ENCODE data around the gene ZP4. TPM values are rescaled to one million over a fixed set of nuclear protein-coding genes. Genes with fewer than 3 reads are reported as not detected.

Gene ZP4
- polyA plus RNA-seq, 1 experiment = not detected

DNA sequence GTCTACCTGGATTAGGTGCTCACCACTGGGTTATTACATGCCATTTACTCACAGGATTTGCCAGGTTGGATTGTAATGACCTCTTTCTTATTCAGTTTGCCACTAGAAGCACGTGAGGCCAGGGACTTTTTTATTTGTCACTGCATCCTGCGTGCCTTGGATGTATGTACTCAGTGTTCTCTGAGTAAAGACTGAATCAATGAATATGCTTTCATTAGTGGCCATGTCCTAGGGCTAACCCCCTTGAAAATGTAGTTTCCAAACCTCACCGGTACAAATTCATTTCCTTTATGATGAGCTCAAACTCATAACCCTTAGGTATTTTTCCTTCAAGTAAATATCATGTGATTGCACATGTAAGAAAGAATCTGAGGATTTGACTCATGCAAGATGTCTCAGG lies 1.3 kb upstream of the ZP4 start:
- Histone ChIP-seq H3K4me3 (ENCODE audit: low read depth, low read length) (no peak overlapping the region), H3K36me3 (ENCODE audit: control insufficient read depth, insufficient read depth, low read length) (no peaks in the 10 kb centered on the region), H3K27me3 (ENCODE audit: control insufficient read depth, insufficient read depth, low read length) (no peaks in the 10 kb centered on the region)
- no peak for DNase-seq (ENCODE audit: low read depth)
- TF ChIP-seq, protein P1, sequence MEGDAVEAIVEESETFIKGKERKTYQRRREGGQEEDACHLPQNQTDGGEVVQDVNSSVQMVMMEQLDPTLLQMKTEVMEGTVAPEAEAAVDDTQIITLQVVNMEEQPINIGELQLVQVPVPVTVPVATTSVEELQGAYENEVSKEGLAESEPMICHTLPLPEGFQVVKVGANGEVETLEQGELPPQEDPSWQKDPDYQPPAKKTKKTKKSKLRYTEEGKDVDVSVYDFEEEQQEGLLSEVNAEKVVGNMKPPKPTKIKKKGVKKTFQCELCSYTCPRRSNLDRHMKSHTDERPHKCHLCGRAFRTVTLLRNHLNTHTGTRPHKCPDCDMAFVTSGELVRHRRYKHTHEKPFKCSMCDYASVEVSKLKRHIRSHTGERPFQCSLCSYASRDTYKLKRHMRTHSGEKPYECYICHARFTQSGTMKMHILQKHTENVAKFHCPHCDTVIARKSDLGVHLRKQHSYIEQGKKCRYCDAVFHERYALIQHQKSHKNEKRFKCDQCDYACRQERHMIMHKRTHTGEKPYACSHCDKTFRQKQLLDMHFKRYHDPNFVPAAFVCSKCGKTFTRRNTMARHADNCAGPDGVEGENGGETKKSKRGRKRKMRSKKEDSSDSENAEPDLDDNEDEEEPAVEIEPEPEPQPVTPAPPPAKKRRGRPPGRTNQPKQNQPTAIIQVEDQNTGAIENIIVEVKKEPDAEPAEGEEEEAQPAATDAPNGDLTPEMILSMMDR (IDR thresholded peaks at IDR 0.05; ENCODE audit: insufficient read depth, low read depth, low read length) = no peak
- ChIA-PET CTCF (interaction anchor here (0.6 kb wide), 1 partner anchor 44 kb away, joined by 3 read pairs; no protein-coding TSS in a partner anchor), POLR2A (no interaction called here)

DNA sequence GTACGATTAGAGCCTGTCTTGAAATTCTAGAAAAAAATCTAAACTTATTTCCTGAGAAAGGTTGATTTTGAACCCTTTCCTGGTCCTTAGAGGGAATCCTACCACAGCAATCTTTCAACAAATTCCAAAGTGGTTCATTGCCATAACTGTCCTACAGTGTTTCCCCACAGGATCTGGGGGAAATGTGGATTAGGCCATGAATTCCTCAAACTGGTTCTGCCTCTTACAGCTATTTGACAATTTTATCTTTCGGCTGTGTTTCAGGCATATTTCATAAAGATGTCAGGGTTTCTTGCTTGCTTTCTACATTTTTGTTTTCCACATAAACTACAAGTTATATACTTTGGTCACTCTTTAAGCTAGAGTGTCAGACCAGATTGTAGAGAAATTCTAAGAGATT lies 544 bp upstream of the ZP4 start:
- CTCF ChIA-PET = no interaction called here

DNA sequence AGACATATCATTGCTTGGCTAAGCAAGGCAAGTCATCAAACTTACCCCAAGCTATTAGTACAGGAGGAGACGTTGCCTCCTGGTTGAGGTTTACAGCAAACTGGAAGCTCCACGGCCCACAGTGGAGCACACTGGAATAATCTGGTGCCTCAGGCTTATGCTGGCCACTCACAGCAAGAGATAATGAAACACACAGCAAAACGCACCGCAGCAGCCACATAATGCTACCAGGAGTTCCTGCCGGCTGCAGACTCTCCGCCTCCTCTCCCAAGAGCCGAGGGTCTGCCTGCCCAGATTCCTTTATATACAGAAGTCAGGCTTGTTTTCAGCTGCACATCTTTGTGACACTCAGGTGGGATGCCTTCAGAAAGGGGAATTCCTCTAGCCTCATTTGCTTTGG lies 306 bp downstream of the ZP4 start:
- Histone ChIP-seq H3K36me3 (ENCODE audit: control insufficient read depth, insufficient read depth, low read length) (no peaks in the 10 kb centered on the region), H3K27me3 (ENCODE audit: control insufficient read depth, insufficient read depth, low read length) (no peaks in the 10 kb centered on the region), H3K4me3 (ENCODE audit: low read depth, low read length) (no peak overlapping the region)
- ChIA-PET POLR2A (no interaction called here), CTCF (no interaction called here)
- no peak for DNase-seq (ENCODE audit: low read depth)
- TF ChIP-seq, protein P1 (IDR thresholded peaks at IDR 0.05; ENCODE audit: insufficient read depth, low read depth, low read length) = no peak

More for the DNA sequence above, 544 bp upstream of the ZP4 start:
- POLR2A ChIA-PET = no interaction called here
- TF ChIP-seq, protein P1 (IDR thresholded peaks at IDR 0.05; ENCODE audit: insufficient read depth, low read depth, low read length) = no peak
- Histone ChIP-seq H3K27me3 (ENCODE audit: control insufficient read depth, insufficient read depth, low read length) (no peaks in the 10 kb centered on the region), H3K36me3 (ENCODE audit: control insufficient read depth, insufficient read depth, low read length) (no peaks in the 10 kb centered on the region), H3K4me3 (ENCODE audit: low read depth, low read length) (no peak overlapping the region)
- DNase-seq (ENCODE audit: low read depth) = no peak

DNA sequence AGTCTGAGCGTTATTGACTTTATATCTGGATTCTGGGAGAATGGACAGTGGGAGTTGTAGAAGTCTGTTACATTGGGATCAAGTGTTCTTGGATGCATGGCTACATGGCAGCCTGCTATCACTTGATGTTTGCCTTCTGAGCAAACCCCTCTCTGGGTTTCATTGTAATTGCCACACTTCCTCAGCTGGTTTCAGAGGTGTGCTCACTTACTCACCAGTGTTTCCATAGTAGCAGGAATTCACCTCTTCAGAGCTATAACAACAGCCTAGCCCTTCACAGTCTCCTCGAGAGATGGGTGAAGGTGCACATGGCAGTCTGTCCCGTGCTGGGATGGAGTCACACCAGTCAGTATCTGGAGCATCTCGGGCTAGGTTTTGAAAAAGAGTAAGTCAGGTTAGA lies 2.6 kb downstream of the ZP4 start:
- POLR2A ChIA-PET = no interaction called here
- TF ChIP-seq, protein P1 (IDR thresholded peaks at IDR 0.05; ENCODE audit: insufficient read depth, low read depth, low read length) = no peak
- CTCF ChIA-PET = no interaction called here
- H3K27me3 ChIP-seq (ENCODE audit: control insufficient read depth, insufficient read depth, low read length) = no peaks in the 10 kb centered on the region
- no peaks in the 10 kb centered on the region for H3K36me3 ChIP-seq (ENCODE audit: control insufficient read depth, insufficient read depth, low read length)
- DNase-seq (ENCODE audit: low read depth) = no peak
- no peak overlapping the region for H3K4me3 ChIP-seq (ENCODE audit: low read depth, low read length)

DNA sequence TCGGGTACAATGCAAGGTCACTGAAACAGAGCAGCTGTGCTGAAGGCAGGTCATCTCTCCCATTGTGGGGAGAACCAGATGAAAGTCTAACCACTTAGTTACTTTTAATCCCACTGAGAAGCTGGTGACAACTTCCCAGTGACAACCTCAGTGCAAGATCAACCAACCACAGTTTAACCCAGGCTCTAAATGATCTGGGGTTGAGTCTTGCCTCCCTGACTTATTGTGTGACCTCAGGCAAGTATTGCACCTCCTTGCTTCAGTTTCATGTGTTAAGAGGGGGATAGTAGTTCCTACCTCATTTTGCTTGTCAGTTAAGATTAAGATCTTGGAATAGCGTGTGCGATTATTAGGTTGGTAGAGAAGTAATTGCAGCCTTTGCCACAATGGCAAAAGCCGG lies 3.2 kb downstream of the ZP4 start:
- POLR2A ChIA-PET = no interaction called here
- H3K27me3 ChIP-seq (ENCODE audit: control insufficient read depth, insufficient read depth, low read length) = no peaks in the 10 kb centered on the region
- no peaks in the 10 kb centered on the region for H3K36me3 ChIP-seq (ENCODE audit: control insufficient read depth, insufficient read depth, low read length)
- CTCF ChIA-PET = no interaction called here
- TF ChIP-seq, protein P1 (IDR thresholded peaks at IDR 0.05; ENCODE audit: insufficient read depth, low read depth, low read length) = no peak
- DNase-seq (ENCODE audit: low read depth) = no peak
- no peak overlapping the region for H3K4me3 ChIP-seq (ENCODE audit: low read depth, low read length)
